ENCODE measurements around the gene KIAA1671.

GRCh38 chr22:25205847-25206246 lies 253.3 kb downstream of the KIAA1671 start:
- TF ChIP-seq, protein P1, sequence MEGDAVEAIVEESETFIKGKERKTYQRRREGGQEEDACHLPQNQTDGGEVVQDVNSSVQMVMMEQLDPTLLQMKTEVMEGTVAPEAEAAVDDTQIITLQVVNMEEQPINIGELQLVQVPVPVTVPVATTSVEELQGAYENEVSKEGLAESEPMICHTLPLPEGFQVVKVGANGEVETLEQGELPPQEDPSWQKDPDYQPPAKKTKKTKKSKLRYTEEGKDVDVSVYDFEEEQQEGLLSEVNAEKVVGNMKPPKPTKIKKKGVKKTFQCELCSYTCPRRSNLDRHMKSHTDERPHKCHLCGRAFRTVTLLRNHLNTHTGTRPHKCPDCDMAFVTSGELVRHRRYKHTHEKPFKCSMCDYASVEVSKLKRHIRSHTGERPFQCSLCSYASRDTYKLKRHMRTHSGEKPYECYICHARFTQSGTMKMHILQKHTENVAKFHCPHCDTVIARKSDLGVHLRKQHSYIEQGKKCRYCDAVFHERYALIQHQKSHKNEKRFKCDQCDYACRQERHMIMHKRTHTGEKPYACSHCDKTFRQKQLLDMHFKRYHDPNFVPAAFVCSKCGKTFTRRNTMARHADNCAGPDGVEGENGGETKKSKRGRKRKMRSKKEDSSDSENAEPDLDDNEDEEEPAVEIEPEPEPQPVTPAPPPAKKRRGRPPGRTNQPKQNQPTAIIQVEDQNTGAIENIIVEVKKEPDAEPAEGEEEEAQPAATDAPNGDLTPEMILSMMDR (IDR thresholded peaks at IDR 0.05) = no peak
- TF ChIP-seq EZH2 (IDR thresholded peaks at IDR 0.05; ENCODE audit: borderline replicate concordance, insufficient read depth, low read depth, low read length, poor library complexity, severe bottlenecking) = no peak
